ENCODE data around the gene PPIE. TPM values are rescaled to one million over a fixed set of nuclear protein-coding genes. Genes with fewer than 3 reads are reported as not detected.

The PPIE gene
- total RNA-seq, 1 experiment from 2014 or later, result 36.3 TPM

DNA sequence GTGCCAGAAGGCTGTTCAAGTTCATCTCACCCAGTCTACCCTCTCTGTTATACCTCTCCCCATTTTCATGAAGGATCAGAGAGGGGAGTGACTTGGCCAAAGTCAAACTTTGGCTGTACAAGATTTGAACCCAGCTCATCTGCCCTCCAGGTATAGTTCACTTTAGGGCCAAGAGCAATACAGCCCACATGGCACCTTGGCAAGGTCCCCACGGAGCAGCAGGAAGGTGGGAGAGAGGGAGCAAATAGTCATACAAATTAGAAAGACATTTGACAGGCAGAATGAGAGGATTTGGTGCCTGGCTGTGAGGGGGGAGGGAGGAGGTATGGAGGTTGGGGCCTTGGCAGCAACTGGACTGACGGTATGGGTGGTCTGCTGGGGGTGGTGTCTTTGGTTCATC, 48.5 kb upstream of the PPIE start:
- no peak overlapping the region for H3T11ph ChIP-seq (ENCODE audit: low read length)
- no peak overlapping the region for H2BK15ac ChIP-seq (ENCODE audit: low read depth, low read length)
- H3K9me3 ChIP-seq (ENCODE audit: control insufficient read depth, low read depth, low read length), result no peaks in the 10 kb centered on the region
- H3K27ac Mint-ChIP-seq, result no peak overlapping the region
- no peak overlapping the region for H3K4me2 ChIP-seq (ENCODE audit: insufficient read depth, insufficient read length, low read length)
- TF ChIP-seq, protein P1, sequence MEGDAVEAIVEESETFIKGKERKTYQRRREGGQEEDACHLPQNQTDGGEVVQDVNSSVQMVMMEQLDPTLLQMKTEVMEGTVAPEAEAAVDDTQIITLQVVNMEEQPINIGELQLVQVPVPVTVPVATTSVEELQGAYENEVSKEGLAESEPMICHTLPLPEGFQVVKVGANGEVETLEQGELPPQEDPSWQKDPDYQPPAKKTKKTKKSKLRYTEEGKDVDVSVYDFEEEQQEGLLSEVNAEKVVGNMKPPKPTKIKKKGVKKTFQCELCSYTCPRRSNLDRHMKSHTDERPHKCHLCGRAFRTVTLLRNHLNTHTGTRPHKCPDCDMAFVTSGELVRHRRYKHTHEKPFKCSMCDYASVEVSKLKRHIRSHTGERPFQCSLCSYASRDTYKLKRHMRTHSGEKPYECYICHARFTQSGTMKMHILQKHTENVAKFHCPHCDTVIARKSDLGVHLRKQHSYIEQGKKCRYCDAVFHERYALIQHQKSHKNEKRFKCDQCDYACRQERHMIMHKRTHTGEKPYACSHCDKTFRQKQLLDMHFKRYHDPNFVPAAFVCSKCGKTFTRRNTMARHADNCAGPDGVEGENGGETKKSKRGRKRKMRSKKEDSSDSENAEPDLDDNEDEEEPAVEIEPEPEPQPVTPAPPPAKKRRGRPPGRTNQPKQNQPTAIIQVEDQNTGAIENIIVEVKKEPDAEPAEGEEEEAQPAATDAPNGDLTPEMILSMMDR (conservative IDR thresholded peaks at IDR 0.05), result no peak
- no peaks in the 10 kb centered on the region for H3K4me1 ChIP-seq (ENCODE audit: insufficient read depth, low read length)
- no peak overlapping the region for H3K18ac ChIP-seq (ENCODE audit: insufficient read length, low read depth, low read length)
- H4K8ac ChIP-seq (replicated peaks; ENCODE audit: insufficient read length, low read depth, low read length), result no peak overlapping the region
- H3K9ac ChIP-seq (ENCODE audit: extremely low read depth, insufficient read length, low read length), result no peak overlapping the region
- no peak overlapping the region for H3K23ac ChIP-seq (ENCODE audit: insufficient read length, low read depth, low read length)
- H2BK12ac ChIP-seq (ENCODE audit: insufficient read length, low read depth, low read length), result no peak overlapping the region
- H3K23me2 ChIP-seq (ENCODE audit: insufficient read length, low read depth, low read length, poor library complexity, severe bottlenecking), result peaks cover 12% of the 10 kb centered on the region
- no peak overlapping the region for H3K14ac ChIP-seq (ENCODE audit: insufficient read depth, low read length)
- H2BK120ac ChIP-seq (ENCODE audit: low read depth, low read length, poor library complexity, severe bottlenecking), result no peak overlapping the region
- peaks cover 4 to 15% of the 10 kb centered on the region in 2 experiments for H3K4me1 Mint-ChIP-seq
- DNase-seq, result no peak
- H3K27me3 ChIP-seq (ENCODE audit: insufficient read depth, low read length), result peaks cover 86% of the 10 kb centered on the region
- no peak overlapping the region for H4K5ac ChIP-seq (ENCODE audit: insufficient read length, low read depth, low read length)
- peaks cover 0 to 2% of the 10 kb centered on the region in 2 experiments; a peak in 1 of 5 replicates for H3K9me3 Mint-ChIP-seq
- H4K20me1 ChIP-seq (ENCODE audit: control insufficient read depth, insufficient read depth, insufficient read length), result no peaks in the 10 kb centered on the region
- no peak overlapping the region for H4K91ac ChIP-seq (ENCODE audit: insufficient read length, low read depth, low read length)
- H2AK5ac ChIP-seq (ENCODE audit: insufficient read length, low read length), result no peak overlapping the region
- H3K56ac ChIP-seq (ENCODE audit: insufficient read length, low read depth, low read length), result no peak overlapping the region
- no peak overlapping the region for H3K27ac ChIP-seq (ENCODE audit: insufficient read length, low read depth, low read length)
- H3K4ac ChIP-seq (ENCODE audit: low read depth, low read length), result no peak overlapping the region
- H3K4me3 Mint-ChIP-seq, result peak overlapping the region in 1 of 2 experiments; percentile 74; a peak in 2 of 5 replicates
- peaks cover 100% of the 10 kb centered on the region for H3K27me3 Mint-ChIP-seq (ENCODE audit: low read depth)
- WGBS (ENCODE audit: extremely low coverage, insufficient read length, low lambda C conversion rate), result no CpG with 5 or more reads among the region's 2 CpGs
- no peak overlapping the region for H2AFZ ChIP-seq (ENCODE audit: low read length)
- no peak overlapping the region for H2BK20ac ChIP-seq (ENCODE audit: low read depth, low read length, poor library complexity, severe bottlenecking)
- H3K36me3 Mint-ChIP-seq (ENCODE audit: insufficient read depth in 1 of 3, low read depth in 3 of 3), result no peaks in the 10 kb centered on the region
- H3K79me1 ChIP-seq (ENCODE audit: insufficient read depth, low read depth, low read length, poor library complexity, severe bottlenecking), result no peaks in the 10 kb centered on the region
- H3K79me2 ChIP-seq (ENCODE audit: insufficient read depth, low read length), result no peaks in the 10 kb centered on the region
- H2BK5ac ChIP-seq (ENCODE audit: insufficient read length, low read length), result no peak overlapping the region
